ENCODE data around the gene JSRP1. TPM values are rescaled to one million over a fixed set of nuclear protein-coding genes. Genes with fewer than 3 reads are reported as not detected.
A peak's percentile ranks its signal among the peaks of the same experiment; 100 is the strongest.

JSRP1 gene
- polyA plus RNA-seq, 1 donor from 2014 or later: 1.4 TPM

- H3K9ac ChIP-seq (ENCODE audit: low read length): peak overlapping the region; percentile 92
- no peaks in the 10 kb centered on the region for H4K20me1 ChIP-seq (ENCODE audit: insufficient read depth)
- peak overlapping the region; percentile 52 for H3K4me2 ChIP-seq (ENCODE audit: low read length)
- no peaks in the 10 kb centered on the region for H3K9me2 ChIP-seq (ENCODE audit: insufficient read depth, low read length)
- TF ChIP-seq POLR2AphosphoS5 (IDR thresholded peaks at IDR 0.05) (no peak), RAD21 (conservative IDR thresholded peaks at IDR 0.05) (no peak), CTCF (IDR thresholded peaks at IDR 0.05; ENCODE audit: poor library complexity, severe bottlenecking) (no peak), MXI1 (conservative IDR thresholded peaks at IDR 0.05; ENCODE audit: poor library complexity, severe bottlenecking) (no peak), EP300 (conservative IDR thresholded peaks at IDR 0.05; ENCODE audit: poor library complexity, severe bottlenecking) (no peak), SMC3 (conservative IDR thresholded peaks at IDR 0.05; ENCODE audit: poor library complexity) (no peak), EZH2 (IDR thresholded peaks at IDR 0.05; ENCODE audit: borderline replicate concordance, insufficient read depth, low read length, poor library complexity, severe bottlenecking) (no peak), TAF1 (IDR thresholded peaks at IDR 0.05; ENCODE audit: low read depth) (no peak)
- TF ChIP-seq, protein P1, sequence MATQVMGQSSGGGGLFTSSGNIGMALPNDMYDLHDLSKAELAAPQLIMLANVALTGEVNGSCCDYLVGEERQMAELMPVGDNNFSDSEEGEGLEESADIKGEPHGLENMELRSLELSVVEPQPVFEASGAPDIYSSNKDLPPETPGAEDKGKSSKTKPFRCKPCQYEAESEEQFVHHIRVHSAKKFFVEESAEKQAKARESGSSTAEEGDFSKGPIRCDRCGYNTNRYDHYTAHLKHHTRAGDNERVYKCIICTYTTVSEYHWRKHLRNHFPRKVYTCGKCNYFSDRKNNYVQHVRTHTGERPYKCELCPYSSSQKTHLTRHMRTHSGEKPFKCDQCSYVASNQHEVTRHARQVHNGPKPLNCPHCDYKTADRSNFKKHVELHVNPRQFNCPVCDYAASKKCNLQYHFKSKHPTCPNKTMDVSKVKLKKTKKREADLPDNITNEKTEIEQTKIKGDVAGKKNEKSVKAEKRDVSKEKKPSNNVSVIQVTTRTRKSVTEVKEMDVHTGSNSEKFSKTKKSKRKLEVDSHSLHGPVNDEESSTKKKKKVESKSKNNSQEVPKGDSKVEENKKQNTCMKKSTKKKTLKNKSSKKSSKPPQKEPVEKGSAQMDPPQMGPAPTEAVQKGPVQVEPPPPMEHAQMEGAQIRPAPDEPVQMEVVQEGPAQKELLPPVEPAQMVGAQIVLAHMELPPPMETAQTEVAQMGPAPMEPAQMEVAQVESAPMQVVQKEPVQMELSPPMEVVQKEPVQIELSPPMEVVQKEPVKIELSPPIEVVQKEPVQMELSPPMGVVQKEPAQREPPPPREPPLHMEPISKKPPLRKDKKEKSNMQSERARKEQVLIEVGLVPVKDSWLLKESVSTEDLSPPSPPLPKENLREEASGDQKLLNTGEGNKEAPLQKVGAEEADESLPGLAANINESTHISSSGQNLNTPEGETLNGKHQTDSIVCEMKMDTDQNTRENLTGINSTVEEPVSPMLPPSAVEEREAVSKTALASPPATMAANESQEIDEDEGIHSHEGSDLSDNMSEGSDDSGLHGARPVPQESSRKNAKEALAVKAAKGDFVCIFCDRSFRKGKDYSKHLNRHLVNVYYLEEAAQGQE (IDR thresholded peaks at IDR 0.05; ENCODE audit: borderline replicate concordance): no peak
- no peaks in the 10 kb centered on the region for H3F3A ChIP-seq (ENCODE audit: insufficient read depth, low read length, poor library complexity, severe bottlenecking)
- H3K9me3 ChIP-seq (ENCODE audit: low read length): no peaks in the 10 kb centered on the region
- H3K4me3 ChIP-seq (ENCODE audit: low read length): peak overlapping the region; percentile 94
- no peaks in the 10 kb centered on the region for H3K36me3 ChIP-seq (ENCODE audit: insufficient read depth, low read length)
- H2AFZ ChIP-seq (ENCODE audit: low read depth, low read length): no peak overlapping the region
- peak overlapping the region; percentile 93 for H3K27ac ChIP-seq (ENCODE audit: low read length)
- peaks cover 58% of the 10 kb centered on the region for H3K79me2 ChIP-seq (replicated peaks; ENCODE audit: insufficient read depth, low read length)
- no peaks in the 10 kb centered on the region for H3K27me3 ChIP-seq (ENCODE audit: insufficient read depth, low read depth, low read length)
Measured at GRCh38 chr19:2235381-2236063, 20.7 kb downstream of the JSRP1 start.

- peaks cover 52% of the 10 kb centered on the region for H3K79me2 ChIP-seq (replicated peaks; ENCODE audit: insufficient read depth, low read length)
- H3K36me3 ChIP-seq (ENCODE audit: insufficient read depth, low read length): no peaks in the 10 kb centered on the region
Measured at GRCh38 chr19:2234996-2235380, 21.2 kb downstream of the JSRP1 start.

More at GRCh38 chr19:2234996-2235380, 21.2 kb downstream of the JSRP1 start:
- Histone ChIP-seq H4K20me1 (ENCODE audit: insufficient read depth) (no peaks in the 10 kb centered on the region), H3K9ac (ENCODE audit: low read length) (peak overlapping the region; percentile 92), H3K9me2 (ENCODE audit: insufficient read depth, low read length) (no peaks in the 10 kb centered on the region), H3F3A (ENCODE audit: insufficient read depth, low read length, poor library complexity, severe bottlenecking) (no peaks in the 10 kb centered on the region), H3K4me3 (ENCODE audit: low read length) (peak overlapping the region; percentile 94), H3K4me2 (ENCODE audit: low read length) (peak overlapping the region; percentile 52), H3K27ac (ENCODE audit: low read length) (peak overlapping the region; percentile 93), H3K9me3 (ENCODE audit: low read length) (no peaks in the 10 kb centered on the region), H2AFZ (ENCODE audit: low read depth, low read length) (no peak overlapping the region), H3K27me3 (ENCODE audit: insufficient read depth, low read depth, low read length) (no peaks in the 10 kb centered on the region)
- TF ChIP-seq SMC3 (conservative IDR thresholded peaks at IDR 0.05; ENCODE audit: poor library complexity) (no peak), POLR2AphosphoS5 (IDR thresholded peaks at IDR 0.05) (no peak), EP300 (conservative IDR thresholded peaks at IDR 0.05; ENCODE audit: poor library complexity, severe bottlenecking) (no peak), MXI1 (conservative IDR thresholded peaks at IDR 0.05; ENCODE audit: poor library complexity, severe bottlenecking) (no peak), TAF1 (IDR thresholded peaks at IDR 0.05; ENCODE audit: low read depth) (no peak), EZH2 (IDR thresholded peaks at IDR 0.05; ENCODE audit: borderline replicate concordance, insufficient read depth, low read length, poor library complexity, severe bottlenecking) (no peak), CTCF (IDR thresholded peaks at IDR 0.05; ENCODE audit: poor library complexity, severe bottlenecking) (no peak), RAD21 (conservative IDR thresholded peaks at IDR 0.05) (no peak)
- TF ChIP-seq, protein P1 (IDR thresholded peaks at IDR 0.05; ENCODE audit: borderline replicate concordance): no peak

All from neural cell (in vitro differentiated cells).